Measurements from ENCODE around the gene SERGEF.

Gene SERGEF

GRCh38 chr11:17932472-17932871 lies 80.4 kb downstream of the SERGEF start:
- Histone ChIP-seq H3K36me3 (ENCODE audit: control insufficient read depth in 2 of 2, insufficient read depth in 2 of 2, low read length in 2 of 2) (peaks cover 0 to 2% of the 10 kb centered on the region in 2 donors), H3K9me3 (ENCODE audit: control insufficient read depth in 2 of 2, low read length in 2 of 2) (no peaks in the 10 kb centered on the region), H3K9ac (ENCODE audit: low read depth in 1 of 2, low read length in 2 of 2) (no peak overlapping the region), H3K27me3 (ENCODE audit: control insufficient read depth in 2 of 2, insufficient read depth in 2 of 2, low read length in 2 of 2) (no peaks in the 10 kb centered on the region), H3K4me1 (ENCODE audit: control insufficient read depth in 2 of 2, insufficient read depth in 2 of 2, low read length in 2 of 2) (no peaks in the 10 kb centered on the region), H3K4me3 (ENCODE audit: low read length in 2 of 2) (no peak overlapping the region), H3K27ac (ENCODE audit: low read depth in 2 of 2, low read length in 2 of 2) (no peak overlapping the region)

GRCh38 chr11:17931595-17931994 lies 81.3 kb downstream of the SERGEF start:
- no peak overlapping the region for H3K9ac ChIP-seq (ENCODE audit: low read depth in 1 of 2, low read length in 2 of 2)
- H3K4me1 ChIP-seq (ENCODE audit: control insufficient read depth in 2 of 2, insufficient read depth in 2 of 2, low read length in 2 of 2) = no peaks in the 10 kb centered on the region
- no peaks in the 10 kb centered on the region for H3K27me3 ChIP-seq (ENCODE audit: control insufficient read depth in 2 of 2, insufficient read depth in 2 of 2, low read length in 2 of 2)

GRCh38 chr11:17930544-17931125 lies 82.2 kb downstream of the SERGEF start:
- no peaks in the 10 kb centered on the region for H3K4me1 ChIP-seq (ENCODE audit: control insufficient read depth in 2 of 2, insufficient read depth in 2 of 2, low read length in 2 of 2)
- H3K9me3 ChIP-seq (ENCODE audit: control insufficient read depth in 2 of 2, low read length in 2 of 2) = no peaks in the 10 kb centered on the region
- no peak overlapping the region for H3K27ac ChIP-seq (ENCODE audit: low read depth in 2 of 2, low read length in 2 of 2)
- H3K9ac ChIP-seq (ENCODE audit: low read depth in 1 of 2, low read length in 2 of 2) = no peak overlapping the region
- no peaks in the 10 kb centered on the region for H3K27me3 ChIP-seq (ENCODE audit: control insufficient read depth in 2 of 2, insufficient read depth in 2 of 2, low read length in 2 of 2)
- peaks cover 0 to 14% of the 10 kb centered on the region in 2 donors for H3K36me3 ChIP-seq (ENCODE audit: control insufficient read depth in 2 of 2, insufficient read depth in 2 of 2, low read length in 2 of 2)
- no peak overlapping the region for H3K4me3 ChIP-seq (ENCODE audit: low read length in 2 of 2)

More at GRCh38 chr11:17931595-17931994, 81.3 kb downstream of the SERGEF start:
- H3K4me3 ChIP-seq (ENCODE audit: low read length in 2 of 2) = no peak overlapping the region
- peaks cover 0 to 9% of the 10 kb centered on the region in 2 donors for H3K36me3 ChIP-seq (ENCODE audit: control insufficient read depth in 2 of 2, insufficient read depth in 2 of 2, low read length in 2 of 2)
- H3K27ac ChIP-seq (ENCODE audit: low read depth in 2 of 2, low read length in 2 of 2) = no peak overlapping the region
- H3K9me3 ChIP-seq (ENCODE audit: control insufficient read depth in 2 of 2, low read length in 2 of 2) = no peaks in the 10 kb centered on the region

GRCh38 chr11:17929171-17929570 lies 83.7 kb downstream of the SERGEF start:
- H3K4me3 ChIP-seq (ENCODE audit: low read length in 2 of 2) = no peak overlapping the region
- H3K27ac ChIP-seq (ENCODE audit: low read depth in 2 of 2, low read length in 2 of 2) = no peak overlapping the region
- no peaks in the 10 kb centered on the region for H3K4me1 ChIP-seq (ENCODE audit: control insufficient read depth in 2 of 2, insufficient read depth in 2 of 2, low read length in 2 of 2)
- H3K36me3 ChIP-seq (ENCODE audit: control insufficient read depth in 2 of 2, insufficient read depth in 2 of 2, low read length in 2 of 2) = peaks cover 0 to 14% of the 10 kb centered on the region in 2 donors
- no peaks in the 10 kb centered on the region for H3K27me3 ChIP-seq (ENCODE audit: control insufficient read depth in 2 of 2, insufficient read depth in 2 of 2, low read length in 2 of 2)
- no peak overlapping the region for H3K9ac ChIP-seq (ENCODE audit: low read depth in 1 of 2, low read length in 2 of 2)
- no peaks in the 10 kb centered on the region for H3K9me3 ChIP-seq (ENCODE audit: control insufficient read depth in 2 of 2, low read length in 2 of 2)

- Histone ChIP-seq H3K36me3 (ENCODE audit: control insufficient read depth in 2 of 2, insufficient read depth in 2 of 2, low read length in 2 of 2) (peaks cover 0 to 14% of the 10 kb centered on the region in 2 donors), H3K9me3 (ENCODE audit: control insufficient read depth in 2 of 2, low read length in 2 of 2) (no peaks in the 10 kb centered on the region), H3K4me3 (ENCODE audit: low read length in 2 of 2) (no peak overlapping the region), H3K9ac (ENCODE audit: low read depth in 1 of 2, low read length in 2 of 2) (no peak overlapping the region), H3K4me1 (ENCODE audit: control insufficient read depth in 2 of 2, insufficient read depth in 2 of 2, low read length in 2 of 2) (no peaks in the 10 kb centered on the region), H3K27me3 (ENCODE audit: control insufficient read depth in 2 of 2, insufficient read depth in 2 of 2, low read length in 2 of 2) (no peaks in the 10 kb centered on the region), H3K27ac (ENCODE audit: low read depth in 2 of 2, low read length in 2 of 2) (no peak overlapping the region)
These were observed 85.0 kb downstream of the SERGEF start for GRCh38 chr11:17927681-17928343.

GRCh38 chr11:17927041-17927440 lies 85.8 kb downstream of the SERGEF start:
- no peak overlapping the region for H3K4me3 ChIP-seq (ENCODE audit: low read length in 2 of 2)
- peaks cover 0 to 14% of the 10 kb centered on the region in 2 donors for H3K36me3 ChIP-seq (ENCODE audit: control insufficient read depth in 2 of 2, insufficient read depth in 2 of 2, low read length in 2 of 2)
- no peaks in the 10 kb centered on the region for H3K27me3 ChIP-seq (ENCODE audit: control insufficient read depth in 2 of 2, insufficient read depth in 2 of 2, low read length in 2 of 2)
- H3K27ac ChIP-seq (ENCODE audit: low read depth in 2 of 2, low read length in 2 of 2) = no peak overlapping the region
- no peaks in the 10 kb centered on the region for H3K4me1 ChIP-seq (ENCODE audit: control insufficient read depth in 2 of 2, insufficient read depth in 2 of 2, low read length in 2 of 2)
- no peaks in the 10 kb centered on the region for H3K9me3 ChIP-seq (ENCODE audit: control insufficient read depth in 2 of 2, low read length in 2 of 2)
- no peak overlapping the region for H3K9ac ChIP-seq (ENCODE audit: low read depth in 1 of 2, low read length in 2 of 2)

GRCh38 chr11:17924713-17925112 lies 88.1 kb downstream of the SERGEF start:
- Histone ChIP-seq H3K4me1 (ENCODE audit: control insufficient read depth in 2 of 2, insufficient read depth in 2 of 2, low read length in 2 of 2) (no peaks in the 10 kb centered on the region), H3K9me3 (ENCODE audit: control insufficient read depth in 2 of 2, low read length in 2 of 2) (no peaks in the 10 kb centered on the region), H3K36me3 (ENCODE audit: control insufficient read depth in 2 of 2, insufficient read depth in 2 of 2, low read length in 2 of 2) (peaks cover 0 to 14% of the 10 kb centered on the region in 2 donors), H3K27me3 (ENCODE audit: control insufficient read depth in 2 of 2, insufficient read depth in 2 of 2, low read length in 2 of 2) (no peaks in the 10 kb centered on the region), H3K4me3 (ENCODE audit: low read length in 2 of 2) (no peak overlapping the region), H3K9ac (ENCODE audit: low read depth in 1 of 2, low read length in 2 of 2) (no peak overlapping the region), H3K27ac (ENCODE audit: low read depth in 2 of 2, low read length in 2 of 2) (no peak overlapping the region)

- Histone ChIP-seq H3K27ac (ENCODE audit: low read depth in 2 of 2, low read length in 2 of 2) (no peak overlapping the region), H3K4me3 (ENCODE audit: low read length in 2 of 2) (no peak overlapping the region), H3K4me1 (ENCODE audit: control insufficient read depth in 2 of 2, insufficient read depth in 2 of 2, low read length in 2 of 2) (no peaks in the 10 kb centered on the region), H3K27me3 (ENCODE audit: control insufficient read depth in 2 of 2, insufficient read depth in 2 of 2, low read length in 2 of 2) (no peaks in the 10 kb centered on the region), H3K9ac (ENCODE audit: low read depth in 1 of 2, low read length in 2 of 2) (no peak overlapping the region), H3K9me3 (ENCODE audit: control insufficient read depth in 2 of 2, low read length in 2 of 2) (no peaks in the 10 kb centered on the region), H3K36me3 (ENCODE audit: control insufficient read depth in 2 of 2, insufficient read depth in 2 of 2, low read length in 2 of 2) (peaks cover 0 to 14% of the 10 kb centered on the region in 2 donors)
These were observed 89.6 kb downstream of the SERGEF start for GRCh38 chr11:17923217-17923616.

- Histone ChIP-seq H3K27me3 (ENCODE audit: control insufficient read depth in 2 of 2, insufficient read depth in 2 of 2, low read length in 2 of 2) (no peaks in the 10 kb centered on the region), H3K36me3 (ENCODE audit: control insufficient read depth in 2 of 2, insufficient read depth in 2 of 2, low read length in 2 of 2) (peaks cover 0 to 15% of the 10 kb centered on the region in 2 donors), H3K27ac (ENCODE audit: low read depth in 2 of 2, low read length in 2 of 2) (no peak overlapping the region), H3K4me1 (ENCODE audit: control insufficient read depth in 2 of 2, insufficient read depth in 2 of 2, low read length in 2 of 2) (no peaks in the 10 kb centered on the region), H3K9ac (ENCODE audit: low read depth in 1 of 2, low read length in 2 of 2) (no peak overlapping the region), H3K4me3 (ENCODE audit: low read length in 2 of 2) (no peak overlapping the region), H3K9me3 (ENCODE audit: control insufficient read depth in 2 of 2, low read length in 2 of 2) (no peaks in the 10 kb centered on the region)
These were observed 90.4 kb downstream of the SERGEF start for GRCh38 chr11:17922416-17922788.

GRCh38 chr11:17921659-17922415 lies 91.0 kb downstream of the SERGEF start:
- H3K27ac ChIP-seq (ENCODE audit: low read depth in 2 of 2, low read length in 2 of 2) = no peak overlapping the region
- H3K4me1 ChIP-seq (ENCODE audit: control insufficient read depth in 2 of 2, insufficient read depth in 2 of 2, low read length in 2 of 2) = no peaks in the 10 kb centered on the region
- H3K36me3 ChIP-seq (ENCODE audit: control insufficient read depth in 2 of 2, insufficient read depth in 2 of 2, low read length in 2 of 2) = peaks cover 0 to 9% of the 10 kb centered on the region in 2 donors
- H3K9ac ChIP-seq (ENCODE audit: low read depth in 1 of 2, low read length in 2 of 2) = no peak overlapping the region
- no peak overlapping the region for H3K4me3 ChIP-seq (ENCODE audit: low read length in 2 of 2)
- H3K9me3 ChIP-seq (ENCODE audit: control insufficient read depth in 2 of 2, low read length in 2 of 2) = no peaks in the 10 kb centered on the region
- H3K27me3 ChIP-seq (ENCODE audit: control insufficient read depth in 2 of 2, insufficient read depth in 2 of 2, low read length in 2 of 2) = no peaks in the 10 kb centered on the region
